NCI-H2029 (cell line): ENCODE results near the gene PTP4A1.
"Not testable (repeated sequence)": the region's sequence is repeated elsewhere in the genome, so short reads cannot be mapped to it uniquely, and the experiment has no call there.

ENCODE experiments used
- DNase-seq: peaks from one replicate; lab custom pipeline; 2025; lab: John Stamatoyannopoulos, UW

The PTP4A1 gene

DNA sequence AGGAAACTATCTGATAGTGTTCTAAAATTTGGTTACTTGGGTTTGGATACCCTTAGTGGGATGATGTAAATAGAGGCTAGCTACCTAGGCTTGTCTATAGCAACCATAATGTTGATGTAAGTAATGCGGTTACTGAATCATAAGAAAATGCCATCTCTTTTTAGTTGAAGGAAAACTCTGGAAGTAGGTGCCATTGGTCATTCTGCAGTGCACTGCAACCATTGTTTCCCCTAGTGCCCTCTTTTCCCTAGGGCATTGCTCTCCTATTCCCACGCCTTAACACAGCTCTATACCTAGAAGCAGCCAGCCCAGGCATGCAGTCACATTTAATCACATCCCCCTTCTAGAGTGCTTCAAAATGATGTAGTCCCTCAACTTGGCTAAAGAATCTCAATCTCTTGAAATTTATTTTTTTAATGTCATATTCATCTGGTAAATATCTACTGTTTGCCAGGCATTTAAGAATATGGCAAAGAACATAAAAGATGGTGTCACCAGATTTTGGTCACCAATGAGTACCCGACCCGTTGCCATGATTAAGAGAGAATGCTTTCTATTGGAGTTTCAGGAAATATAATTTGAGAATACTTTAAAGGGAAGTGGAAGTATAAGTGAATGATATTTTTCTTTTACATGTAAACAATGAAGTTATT, 10.4 kb downstream of the PTP4A1 start:
- DNase-seq, result no peak

DNA sequence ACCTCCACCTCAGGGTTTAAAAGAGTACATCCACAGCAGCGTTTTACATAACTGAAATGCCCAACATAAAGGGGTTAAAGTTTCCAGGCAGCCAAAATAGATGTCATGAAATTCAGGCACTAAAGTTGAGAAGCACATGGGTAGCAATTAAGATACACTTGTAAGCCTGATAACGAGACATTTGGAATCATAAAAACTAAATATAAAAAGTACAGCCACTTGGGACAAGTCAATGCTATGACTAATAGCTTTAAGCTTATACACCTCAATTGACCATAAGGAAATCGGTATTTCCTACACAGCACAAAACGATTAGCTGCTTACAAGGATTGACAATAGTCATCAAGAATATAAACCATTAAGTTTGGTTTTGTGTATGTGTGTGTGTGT, 11.8 kb downstream of the PTP4A1 start:
- DNase-seq, result no peak

GRCh38 chr6:63584566-63584965, 12.3 kb downstream of the PTP4A1 start:
- DNase-seq, result no peak

- DNase-seq, result not testable (repeated sequence)
These were observed 13.4 kb downstream of the PTP4A1 start for GRCh38 chr6:63585652-63586051.

DNA sequence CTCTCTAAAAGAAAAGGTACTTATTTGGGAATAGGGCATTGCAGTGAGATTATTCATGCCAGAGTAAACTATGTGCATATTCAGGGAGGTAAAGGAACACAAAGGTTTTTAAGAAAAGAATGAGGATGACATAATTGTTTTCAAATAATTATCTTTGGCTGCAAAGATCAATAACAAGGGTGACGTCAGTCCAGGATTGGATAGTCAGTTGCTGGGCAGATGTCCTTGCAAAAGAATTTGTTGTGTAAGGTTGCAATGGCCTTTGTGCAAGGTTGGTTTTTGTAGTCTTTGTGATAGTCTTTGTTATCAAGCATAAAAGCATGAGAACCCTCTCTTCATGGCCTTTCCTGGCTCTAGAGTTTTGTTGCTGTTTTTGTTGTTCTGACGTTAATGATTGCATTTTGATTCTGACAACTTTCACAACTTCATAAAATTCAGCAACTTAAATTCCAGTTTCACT, 17.7 kb downstream of the PTP4A1 start:
- no peak for DNase-seq

DNA sequence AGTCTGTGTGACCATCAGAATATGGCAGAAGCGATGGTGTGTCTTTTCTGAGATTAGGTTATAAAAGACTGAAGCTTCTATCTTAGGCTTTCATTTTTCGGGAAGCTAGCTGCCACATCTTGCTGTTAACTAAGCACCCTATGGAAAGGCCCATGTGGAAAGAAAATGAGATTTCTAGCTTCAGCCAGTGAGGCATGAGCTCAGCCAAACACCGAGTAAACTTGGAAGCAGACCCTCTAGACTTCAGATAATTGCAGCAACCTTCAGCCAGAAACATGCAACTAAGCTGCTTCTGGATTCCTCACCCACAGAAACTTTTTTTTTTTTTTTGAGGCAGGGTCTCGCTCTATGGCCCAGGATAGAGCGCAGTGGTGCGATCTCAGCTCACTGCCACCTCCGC, 20.6 kb downstream of the PTP4A1 start:
- no peak for DNase-seq

- DNase-seq, result no peak
These were observed 25.1 kb downstream of the PTP4A1 start for GRCh38 chr6:63597141-63598048.

- DNase-seq, result peak; percentile 66
These were observed 26.1 kb downstream of the PTP4A1 start for GRCh38 chr6:63598049-63599036.

DNA sequence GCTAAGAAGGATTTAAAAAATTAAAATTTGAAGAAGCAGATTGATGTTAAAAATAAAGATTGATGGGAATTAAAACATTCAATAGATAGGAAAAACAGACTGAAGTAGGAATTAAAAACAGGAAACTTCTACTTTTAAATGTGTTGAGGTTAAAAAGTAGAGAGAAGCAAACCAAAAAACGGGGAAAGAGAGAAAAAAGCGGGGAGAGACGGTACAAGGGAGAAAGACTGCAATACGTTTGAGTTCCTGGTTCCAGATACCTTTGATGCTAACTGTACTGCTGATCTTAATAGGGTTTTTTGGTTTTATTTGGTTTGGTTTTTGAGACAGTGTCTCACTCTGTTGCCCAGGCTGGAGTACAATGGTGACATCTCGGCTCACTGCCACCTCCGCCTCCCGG, 27.0 kb downstream of the PTP4A1 start:
- no peak for DNase-seq

- DNase-seq, result no peak
These were observed 27.9 kb downstream of the PTP4A1 start for GRCh38 chr6:63600136-63600535.

GRCh38 chr6:63609231-63609630, 37.0 kb downstream of the PTP4A1 start:
- DNase-seq, result no peak

DNA sequence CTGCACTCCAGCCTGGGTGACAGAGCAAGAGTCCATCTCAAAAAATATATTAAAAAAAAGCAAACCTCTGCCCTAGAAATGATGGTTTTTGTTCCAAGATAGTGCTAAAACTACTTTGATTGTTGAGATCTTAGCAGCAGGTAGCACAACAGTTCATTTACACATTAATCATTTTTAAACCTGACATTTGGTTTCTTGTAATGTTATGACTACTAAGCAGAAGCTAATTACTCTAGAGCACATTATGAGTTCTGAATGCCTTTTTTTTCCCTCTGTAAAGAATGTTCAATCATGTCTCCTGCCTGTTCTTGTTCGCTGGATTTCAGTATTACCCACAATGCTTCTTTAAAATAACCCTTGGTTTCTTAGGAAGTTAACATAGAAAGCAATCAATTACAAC, 38.7 kb downstream of the PTP4A1 start:
- DNase-seq, result no peak

GRCh38 chr6:63611560-63611959, 39.3 kb downstream of the PTP4A1 start:
- no peak for DNase-seq

GRCh38 chr6:63615590-63615989, 43.3 kb downstream of the PTP4A1 start:
- no peak for DNase-seq
